ENCODE measurements around the gene TRABD2B. TPM values are rescaled to one million over a fixed set of nuclear protein-coding genes. Genes with fewer than 3 reads are reported as not detected.

TRABD2B gene
- total and polyA plus RNA-seq, 2 of the 13 experiments (the other 11 are each of a cell fraction or from before 2014, with no cell fraction given), result 0.04 TPM; not detected in 1

DNA sequence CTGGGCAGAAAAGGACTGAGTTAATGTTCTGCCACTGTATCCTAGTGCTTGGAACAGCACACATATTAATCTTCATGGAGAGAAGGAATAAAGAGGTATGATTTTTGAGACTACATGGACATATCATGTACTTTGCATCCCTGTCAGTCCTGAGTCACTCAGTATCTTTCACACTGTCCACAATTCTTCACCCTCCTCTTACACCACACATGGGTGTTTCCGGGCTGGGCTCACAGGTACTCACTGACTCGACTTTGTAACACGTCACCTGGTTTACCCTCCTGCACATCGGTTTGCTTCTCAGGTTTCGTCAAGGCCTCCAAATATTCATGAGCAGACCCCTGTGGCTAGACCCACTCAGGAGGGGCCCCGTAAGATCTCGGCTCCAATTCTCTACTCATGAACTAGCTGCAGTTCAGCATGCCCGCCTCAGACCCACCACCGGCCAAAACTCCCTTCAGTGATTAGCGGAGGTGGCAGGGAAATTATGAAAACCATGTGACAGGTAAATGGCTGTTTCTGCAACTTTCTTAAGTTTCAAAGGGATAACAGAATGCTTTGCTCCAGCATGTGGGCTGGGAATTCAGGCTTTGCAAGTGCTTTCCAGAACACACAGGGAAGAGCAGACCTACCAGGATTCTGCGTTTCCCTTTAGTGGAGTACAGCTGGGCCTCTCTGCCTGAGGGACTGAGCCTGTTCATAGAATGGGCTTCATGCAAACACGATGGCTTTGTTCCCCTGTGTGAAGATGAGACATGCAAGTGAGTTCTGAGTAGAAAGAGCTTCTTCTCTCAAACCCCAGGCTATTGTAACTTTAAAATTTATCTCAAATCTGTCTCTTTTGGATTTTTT, 31.3 kb upstream of the TRABD2B start (continued):
- TF ChIP-seq, protein P1, sequence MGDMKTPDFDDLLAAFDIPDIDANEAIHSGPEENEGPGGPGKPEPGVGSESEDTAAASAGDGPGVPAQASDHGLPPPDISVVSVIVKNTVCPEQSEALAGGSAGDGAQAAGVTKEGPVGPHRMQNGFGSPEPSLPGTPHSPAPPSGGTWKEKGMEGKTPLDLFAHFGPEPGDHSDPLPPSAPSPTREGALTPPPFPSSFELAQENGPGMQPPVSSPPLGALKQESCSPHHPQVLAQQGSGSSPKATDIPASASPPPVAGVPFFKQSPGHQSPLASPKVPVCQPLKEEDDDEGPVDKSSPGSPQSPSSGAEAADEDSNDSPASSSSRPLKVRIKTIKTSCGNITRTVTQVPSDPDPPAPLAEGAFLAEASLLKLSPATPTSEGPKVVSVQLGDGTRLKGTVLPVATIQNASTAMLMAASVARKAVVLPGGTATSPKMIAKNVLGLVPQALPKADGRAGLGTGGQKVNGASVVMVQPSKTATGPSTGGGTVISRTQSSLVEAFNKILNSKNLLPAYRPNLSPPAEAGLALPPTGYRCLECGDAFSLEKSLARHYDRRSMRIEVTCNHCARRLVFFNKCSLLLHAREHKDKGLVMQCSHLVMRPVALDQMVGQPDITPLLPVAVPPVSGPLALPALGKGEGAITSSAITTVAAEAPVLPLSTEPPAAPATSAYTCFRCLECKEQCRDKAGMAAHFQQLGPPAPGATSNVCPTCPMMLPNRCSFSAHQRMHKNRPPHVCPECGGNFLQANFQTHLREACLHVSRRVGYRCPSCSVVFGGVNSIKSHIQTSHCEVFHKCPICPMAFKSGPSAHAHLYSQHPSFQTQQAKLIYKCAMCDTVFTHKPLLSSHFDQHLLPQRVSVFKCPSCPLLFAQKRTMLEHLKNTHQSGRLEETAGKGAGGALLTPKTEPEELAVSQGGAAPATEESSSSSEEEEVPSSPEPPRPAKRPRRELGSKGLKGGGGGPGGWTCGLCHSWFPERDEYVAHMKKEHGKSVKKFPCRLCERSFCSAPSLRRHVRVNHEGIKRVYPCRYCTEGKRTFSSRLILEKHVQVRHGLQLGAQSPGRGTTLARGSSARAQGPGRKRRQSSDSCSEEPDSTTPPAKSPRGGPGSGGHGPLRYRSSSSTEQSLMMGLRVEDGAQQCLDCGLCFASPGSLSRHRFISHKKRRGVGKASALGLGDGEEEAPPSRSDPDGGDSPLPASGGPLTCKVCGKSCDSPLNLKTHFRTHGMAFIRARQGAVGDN (CRISPR knock-in tag; IDR thresholded peaks at IDR 0.05), result no peak
- TF ChIP-seq HDAC1 (CRISPR knock-in tag; IDR thresholded peaks at IDR 0.05), result no peak

DNA sequence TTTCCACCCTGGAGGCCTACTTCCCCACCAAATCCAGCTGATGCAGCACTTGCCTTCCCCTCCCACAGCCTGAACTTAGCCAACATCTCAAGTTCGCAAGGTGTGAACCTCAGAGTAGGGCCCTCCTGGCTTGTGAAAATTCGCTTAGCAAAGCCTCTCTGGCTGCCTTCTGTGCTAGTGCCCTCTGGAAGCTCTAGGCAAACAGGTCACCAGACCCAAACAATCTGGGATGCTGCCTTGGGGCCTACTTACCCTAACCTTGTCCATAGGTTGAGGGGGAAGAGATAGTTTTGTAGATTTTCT, 30.3 kb upstream of the TRABD2B start:
- H2AFZ ChIP-seq (ENCODE audit: low read length), result no peak overlapping the region
- H3K4me3 ChIP-seq (replicated peaks in 1 of 3; ENCODE audit: insufficient read depth in 1 of 3, low read depth in 2 of 3, low read length in 3 of 3), result no peak overlapping the region
- no peak for ATAC-seq
- H3K27me3 ChIP-seq (ENCODE audit: control insufficient read depth in 1 of 2, insufficient read depth in 2 of 2, low read length in 2 of 2), result peaks cover 0 to 2% of the 10 kb centered on the region in 2 experiments; a peak in 3 of 5 replicates
- H3K9ac ChIP-seq (ENCODE audit: insufficient read depth, low read depth, low read length), result no peak overlapping the region
- no peak for FAIRE-seq
- 24% methylated on average over 2 of the region's 2 CpGs for WGBS (ENCODE audit: low lambda C conversion rate)
- H3K27ac ChIP-seq (ENCODE audit: extremely low read length, insufficient read depth, low read length), result no peak overlapping the region
- no peak overlapping the region for H3K4me2 ChIP-seq (ENCODE audit: low read depth, low read length)
- 0 out of 2 replicates have a peak, but pooled peaks cover 2% of the 10 kb centered on the region for H4K20me1 ChIP-seq (ENCODE audit: insufficient read depth, low read length)
- ChIA-PET POLR2A (no interaction called here), CTCF (ENCODE audit: low intra/inter-chr PET ratio, low total read pairs) (no interaction called here)
- H3K36me3 ChIP-seq (replicated peaks in 1 of 2; ENCODE audit: control insufficient read depth in 1 of 2, insufficient read depth in 2 of 2, low read length in 2 of 2), result no peaks in the 10 kb centered on the region
- intact Hi-C loops (cut with micrococcal nuclease; ENCODE audit: unreplicated experiment), result no loop called here
- in situ Hi-C loops (cut with HindIII; ENCODE audit: extremely low pct_ligation_motif_present, low pct_unique_long_range_greater_than_20kb), result no loop called here
- H3K79me2 ChIP-seq (ENCODE audit: insufficient read depth, low read length), result no peaks in the 10 kb centered on the region
- no peak for DNase-seq (ENCODE audit: low spot score)
- no peaks in the 10 kb centered on the region for H3K9me3 ChIP-seq (ENCODE audit: low read length)
- no peaks in the 10 kb centered on the region for H3K4me1 ChIP-seq (ENCODE audit: insufficient read depth, low read length)
- BruUV-seq (replicated peaks), result no TSS peak
- TF ChIP-seq ZNF746 (CRISPR knock-in tag; IDR thresholded peaks at IDR 0.05) (no peak), ZBTB8A (CRISPR knock-in tag; IDR thresholded peaks at IDR 0.05; ENCODE audit: borderline replicate concordance, low read depth) (no peak), MTF1 (CRISPR knock-in tag; IDR thresholded peaks at IDR 0.05) (no peak), EED (CRISPR knock-in tag; IDR thresholded peaks at IDR 0.05) (no peak), ZNF556 (CRISPR knock-in tag; IDR thresholded peaks at IDR 0.05; ENCODE audit: borderline replicate concordance) (no peak), ZNF660 (CRISPR knock-in tag; IDR thresholded peaks at IDR 0.05; ENCODE audit: borderline replicate concordance, low read depth) (no peak), ZNF768 (CRISPR knock-in tag; IDR thresholded peaks at IDR 0.05) (no peak), RARA (CRISPR knock-in tag; IDR thresholded peaks at IDR 0.05) (no peak), KDM3A (CRISPR knock-in tag; IDR thresholded peaks at IDR 0.05; ENCODE audit: low read depth) (no peak), MTA3 (CRISPR knock-in tag; IDR thresholded peaks at IDR 0.05) (no peak), CHCHD3 (CRISPR knock-in tag; IDR thresholded peaks at IDR 0.05) (no peak), PAWR (CRISPR knock-in tag; IDR thresholded peaks at IDR 0.05; ENCODE audit: borderline replicate concordance) (no peak), NONO (IDR thresholded peaks at IDR 0.05) (no peak), NONO (CRISPR knock-in tag; conservative IDR thresholded peaks at IDR 0.05) (no peak), ZNF10 (CRISPR knock-in tag; IDR thresholded peaks at IDR 0.05; ENCODE audit: borderline replicate concordance, low read depth) (no peak)
- TF ChIP-seq, protein P2, sequence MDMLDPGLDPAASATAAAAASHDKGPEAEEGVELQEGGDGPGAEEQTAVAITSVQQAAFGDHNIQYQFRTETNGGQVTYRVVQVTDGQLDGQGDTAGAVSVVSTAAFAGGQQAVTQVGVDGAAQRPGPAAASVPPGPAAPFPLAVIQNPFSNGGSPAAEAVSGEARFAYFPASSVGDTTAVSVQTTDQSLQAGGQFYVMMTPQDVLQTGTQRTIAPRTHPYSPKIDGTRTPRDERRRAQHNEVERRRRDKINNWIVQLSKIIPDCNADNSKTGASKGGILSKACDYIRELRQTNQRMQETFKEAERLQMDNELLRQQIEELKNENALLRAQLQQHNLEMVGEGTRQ (IDR thresholded peaks at IDR 0.05; ENCODE audit: low read depth, low read length), result no peak
- TF ChIP-seq, protein P2 (CRISPR knock-in tag; IDR thresholded peaks at IDR 0.05; ENCODE audit: borderline replicate concordance), result no peak
